Measurements from ENCODE around the gene CDC42EP5. TPM values are rescaled to one million over a fixed set of nuclear protein-coding genes. Genes with fewer than 3 reads are reported as not detected.
"Not testable (repeated sequence)": the region's sequence is repeated elsewhere in the genome, so short reads cannot be mapped to it uniquely, and the experiment has no call there.

Gene CDC42EP5
- total RNA-seq, 1 donor from 2014 or later: 124 TPM

- DNase-seq (ENCODE audit: low read depth in 2 of 2): peak; percentile 99 to 100
Measured at GRCh38 chr19:54448774-54449700, 24.1 kb downstream of the CDC42EP5 start, which contains the start of gene LENG8. TSS of gene LENG8 (plus strand) at chr19:54449199. CDS start at chr19:54451345, 2,146 bp downstream.

- DNase-seq (ENCODE audit: low read depth in 2 of 2): peak; percentile 61 to 89
Measured at GRCh38 chr19:54448040-54448773, 24.9 kb downstream of the CDC42EP5 start.

- DNase-seq (ENCODE audit: low read depth in 2 of 2): not testable (repeated sequence)
Measured at GRCh38 chr19:54446349-54446748, 26.7 kb downstream of the CDC42EP5 start.

- no peak for DNase-seq (ENCODE audit: low read depth in 2 of 2)
Measured at GRCh38 chr19:54444737-54445136, 28.4 kb downstream of the CDC42EP5 start.

GRCh38 chr19:54440641-54441040 is 32.5 kb downstream of the CDC42EP5 start:
- no peak for DNase-seq (ENCODE audit: low read depth in 2 of 2)

GRCh38 chr19:54439174-54439851 is 33.8 kb downstream of the CDC42EP5 start:
- DNase-seq (ENCODE audit: low read depth in 2 of 2): peak; percentile 37 to 79

- DNase-seq (ENCODE audit: low read depth in 2 of 2): no peak
Measured at GRCh38 chr19:54436628-54437252, 36.4 kb downstream of the CDC42EP5 start.

- DNase-seq (ENCODE audit: low read depth in 2 of 2): no peak
Measured at GRCh38 chr19:54436031-54436523, 37.0 kb downstream of the CDC42EP5 start.

- no peak for DNase-seq (ENCODE audit: low read depth in 2 of 2)
Measured at GRCh38 chr19:54435551-54436016, 37.5 kb downstream of the CDC42EP5 start.

GRCh38 chr19:54434873-54435214 is 38.3 kb downstream of the CDC42EP5 start:
- no peak for DNase-seq (ENCODE audit: low read depth in 2 of 2)

- DNase-seq (ENCODE audit: low read depth in 2 of 2): no peak
Measured at GRCh38 chr19:54434112-54434872, 38.8 kb downstream of the CDC42EP5 start.

GRCh38 chr19:54433697-54434096 is 39.4 kb downstream of the CDC42EP5 start:
- DNase-seq (ENCODE audit: low read depth in 2 of 2): no peak

GRCh38 chr19:54432144-54432738 is 40.9 kb downstream of the CDC42EP5 start:
- DNase-seq (ENCODE audit: low read depth in 2 of 2): no peak

- DNase-seq (ENCODE audit: low read depth in 2 of 2): peak in 1 of 2 donors; percentile 54
Measured at GRCh38 chr19:54431255-54431838, 41.7 kb downstream of the CDC42EP5 start.

GRCh38 chr19:54430306-54431254 is 42.5 kb downstream of the CDC42EP5 start:
- peak; percentile 23 to 52 for DNase-seq (ENCODE audit: low read depth in 2 of 2)

- no peak for DNase-seq (ENCODE audit: low read depth in 2 of 2)
Measured at GRCh38 chr19:54429545-54430227, 43.4 kb downstream of the CDC42EP5 start.

- no peak for DNase-seq (ENCODE audit: low read depth in 2 of 2)
Measured at GRCh38 chr19:54429176-54429495, 44.0 kb downstream of the CDC42EP5 start.
